Liver (tissue), 9 donors: ENCODE results near the gene NUP214. TPM values are rescaled to one million over a fixed set of nuclear protein-coding genes. Genes with fewer than 3 reads are reported as not detected.

Experiments
- DNase-seq: peaks from one replicate; pipeline ENCODE4 v3.0.0-alpha.2; 2017; ENCODE audit warnings: low spot score
- H3K27ac ChIP-seq, 2 donors: one replicate each; pipeline ENCODE4 v1.7.0; 2013; ENCODE audit warnings: inconsistent platforms in 2 of 2, low read length in 2 of 2, control low read depth in 1 of 2, low read depth in 1 of 2, mild to moderate bottlenecking in 1 of 2
- H3K27me3 ChIP-seq, 4 donors: one replicate each; pipeline versions ENCODE4 v1.6.1 to v1.7.0; 2013; ENCODE audit warnings: low read length in 3 of 4, inconsistent platforms in 1 of 4, mild to moderate bottlenecking in 1 of 4, moderate library complexity in 1 of 4; ENCODE audit not compliant: control insufficient read depth in 4 of 4, insufficient read depth in 4 of 4
- H3K36me3 ChIP-seq, 4 donors: one replicate each; pipeline versions ENCODE4 v1.6.1 to v1.7.0; 2013; ENCODE audit warnings: low read length in 3 of 4, mild to moderate bottlenecking in 3 of 4, low read depth in 1 of 4, moderate library complexity in 1 of 4; ENCODE audit not compliant: control insufficient read depth in 4 of 4, insufficient read depth in 3 of 4
- H3K4me1 ChIP-seq, 4 donors: one replicate each; pipeline versions ENCODE4 v1.6.1 to v1.7.0; 2013; ENCODE audit warnings: low read length in 3 of 4, mild to moderate bottlenecking in 3 of 4, moderate library complexity in 1 of 4; ENCODE audit not compliant: control insufficient read depth in 4 of 4, insufficient read depth in 4 of 4
- H3K4me3 ChIP-seq, 3 donors: one replicate each; pipeline versions ENCODE4 v1.6.1 to v1.7.0; 2013; ENCODE audit warnings: low read length in 3 of 3, control low read depth in 1 of 3, low read depth in 1 of 3, mild to moderate bottlenecking in 1 of 3
- H3K9ac ChIP-seq, 2 donors: one replicate each; pipeline ENCODE4 v1.7.0; 2013; ENCODE audit warnings: low read length in 2 of 2, mild to moderate bottlenecking in 2 of 2, moderate library complexity in 2 of 2, control low read depth in 1 of 2, low read depth in 1 of 2
- H3K9me3 ChIP-seq, 4 donors: one replicate each; pipeline versions ENCODE4 v1.6.1 to v1.7.0; 2013; ENCODE audit warnings: low read length in 3 of 4; ENCODE audit not compliant: control insufficient read depth in 4 of 4
- ATF3 ChIP-seq: IDR thresholded peaks from 2 replicates; pipeline ENCODE4 v1.6.1; 2016; ENCODE audit warnings: antibody characterized with exemption
- CTCF ChIP-seq: fragments of 150-350 bp; IDR thresholded peaks from 2 replicates; pipeline ENCODE4 v1.5.1; 2017; ENCODE audit warnings: improper control_type of control experiment, low read depth, low read length; ENCODE audit not compliant: missing input control
- EGR1 ChIP-seq, 2 donors: IDR thresholded peaks; 2 replicates each; pipeline ENCODE4 v1.6.1; 2016 to 2018; ENCODE audit warnings: antibody characterized with exemption in 2 of 2, low read depth in 2 of 2
- FOXA1 ChIP-seq: IDR thresholded peaks from 2 replicates; pipeline ENCODE4 v1.6.1; 2016; ENCODE audit warnings: antibody characterized with exemption
- FOXA2 ChIP-seq: IDR thresholded peaks from 2 replicates; pipeline ENCODE4 v1.6.1; 2016; ENCODE audit warnings: antibody characterized with exemption
- GABPA ChIP-seq, 2 donors: IDR thresholded peaks in 1 of 2; conservative IDR thresholded peaks in 1 of 2; 2 replicates each; pipeline ENCODE4 v1.6.1; 2016; ENCODE audit warnings: antibody characterized with exemption in 2 of 2, mild to moderate bottlenecking in 1 of 2, moderate library complexity in 1 of 2
- HNF4A ChIP-seq, 2 donors: conservative IDR thresholded peaks; 2 replicates each; pipeline ENCODE4 v1.6.1; 2016; ENCODE audit warnings: antibody characterized with exemption in 2 of 2, mild to moderate bottlenecking in 2 of 2
- HNF4G ChIP-seq: IDR thresholded peaks from 2 replicates; pipeline ENCODE4 v1.6.1; 2016; ENCODE audit warnings: antibody characterized with exemption
- JUND ChIP-seq, 2 donors: IDR thresholded peaks; 2 replicates each; pipeline ENCODE4 v1.6.1; 2016; ENCODE audit warnings: antibody characterized with exemption in 2 of 2
- NR2F2 ChIP-seq: IDR thresholded peaks from 2 replicates; pipeline ENCODE4 v1.6.1; 2016; ENCODE audit warnings: antibody characterized with exemption
- REST ChIP-seq: IDR thresholded peaks from 2 replicates; pipeline ENCODE4 v1.6.1; 2016; ENCODE audit warnings: antibody characterized with exemption, mild to moderate bottlenecking
- RXRA ChIP-seq, 2 donors: IDR thresholded peaks; 2 replicates each; pipeline ENCODE4 v1.6.1; 2017 to 2018; ENCODE audit warnings: antibody characterized with exemption in 2 of 2, mild to moderate bottlenecking in 1 of 2
- SP1 ChIP-seq: IDR thresholded peaks from 2 replicates; pipeline ENCODE4 v1.6.1; 2018; ENCODE audit warnings: antibody characterized with exemption, mild to moderate bottlenecking
- TAF1 ChIP-seq: conservative IDR thresholded peaks from 2 replicates; pipeline ENCODE4 v1.6.1; 2016; ENCODE audit warnings: antibody characterized with exemption, mild to moderate bottlenecking
- YY1 ChIP-seq: IDR thresholded peaks from 2 replicates; pipeline ENCODE4 v1.6.1; 2016; ENCODE audit warnings: antibody characterized with exemption, mild to moderate bottlenecking
- ZBTB33 ChIP-seq: IDR thresholded peaks from 2 replicates; pipeline ENCODE4 v1.6.1; 2016; ENCODE audit warnings: antibody characterized with exemption
- WGBS: extraction: QIAGEN DNeasy Blood & Tissue Kit; methylation state at CpG from one replicate; pipeline ENCODE4 v1.1.7; 2013; 5-methylcytosine and 5-hydroxymethylcytosine counted together
- polyA plus RNA-seq, 2 donors: library from polyadenylated mRNA; stranded (reverse) in 1 of 2; unstranded in 1 of 2; fragments of 200-250 nt in 1 of 2; fragments of >200 nt in 1 of 2; fragmentation: Nextera tagmentation in 1 of 2; extraction: Ambion mirVana in 1 of 2; gene quantifications; one replicate each; pipeline versions ENCODE4 v1.2.1 to v1.2.3, GENCODE V29; 2013 to 2015
- total RNA-seq, 2 donors: library from RNA; depleted of rRNA; stranded (reverse); fragments of >200 nt; gene quantifications; one replicate each; pipeline ENCODE4 v1.2.3, GENCODE V29; 2014
- donor health status: healthy.
- donor health status: healthy.
- donor health status: healthy.
- donor health status: healthy.
- donor health status: healthy.

NUP214 gene
- total and polyA plus RNA-seq, 4 donors, result 8.8 to 19.5 (median 16.5) TPM

- Histone ChIP-seq H3K9ac (no peak overlapping the region), H3K27ac (no peak overlapping the region), H3K36me3 (peaks cover 6 to 47% (median 39%) of the 10 kb centered on the region in 4 donors), H3K4me1 (no peaks in the 10 kb centered on the region), H3K4me3 (no peak overlapping the region), H3K27me3 (no peaks in the 10 kb centered on the region), H3K9me3 (no peaks in the 10 kb centered on the region)
- no peak for TF ChIP-seq HNF4A (conservative IDR thresholded peaks at IDR 0.05)
- TF ChIP-seq EGR1 (IDR thresholded peaks at IDR 0.05; ENCODE audit: low read depth in 2 of 2), result no peak
- TF ChIP-seq FOXA2, result no peak
- TF ChIP-seq YY1, result no peak
- TF ChIP-seq JUND (IDR thresholded peaks at IDR 0.05), result no peak
- no peak for TF ChIP-seq REST
- DNase-seq, result no peak
- WGBS, result 94% methylated on average over 4 of the region's 4 CpGs
These were observed 61.2 kb downstream of the NUP214 start for GRCh38 chr9:131186622-131187021.

GRCh38 chr9:131187957-131188356 lies 62.6 kb downstream of the NUP214 start:
- TF ChIP-seq HNF4G (no peak), GABPA (IDR thresholded peaks at IDR 0.05 in 1 of 2, conservative IDR thresholded peaks at IDR 0.05 in 1 of 2) (no peak), FOXA2 (no peak), REST (no peak), TAF1 (no peak), FOXA1 (no peak), SP1 (no peak), ATF3 (no peak), YY1 (no peak), CTCF (no peak), JUND (IDR thresholded peaks at IDR 0.05) (no peak), NR2F2 (no peak), RXRA (IDR thresholded peaks at IDR 0.05) (no peak), ZBTB33 (no peak)
- Histone ChIP-seq H3K9me3 (no peaks in the 10 kb centered on the region), H3K36me3 (peaks cover 6 to 51% (median 41%) of the 10 kb centered on the region in 4 donors), H3K27ac (no peak overlapping the region), H3K9ac (no peak overlapping the region), H3K4me1 (no peaks in the 10 kb centered on the region), H3K4me3 (no peak overlapping the region), H3K27me3 (no peaks in the 10 kb centered on the region)
- 94% methylated on average over 4 of the region's 4 CpGs for WGBS
- DNase-seq, result no peak
